RPMI8226 (cell line): ENCODE measurements around the gene L3MBTL2.
"Not testable (repeated sequence)": the region's sequence is repeated elsewhere in the genome, so short reads cannot be mapped to it uniquely, and the experiment has no call there.

Experiments used
- DNase-seq: peaks from one replicate; pipeline ENCODE4 v3.0.0-alpha.2; 2015

L3MBTL2 gene

DNA sequence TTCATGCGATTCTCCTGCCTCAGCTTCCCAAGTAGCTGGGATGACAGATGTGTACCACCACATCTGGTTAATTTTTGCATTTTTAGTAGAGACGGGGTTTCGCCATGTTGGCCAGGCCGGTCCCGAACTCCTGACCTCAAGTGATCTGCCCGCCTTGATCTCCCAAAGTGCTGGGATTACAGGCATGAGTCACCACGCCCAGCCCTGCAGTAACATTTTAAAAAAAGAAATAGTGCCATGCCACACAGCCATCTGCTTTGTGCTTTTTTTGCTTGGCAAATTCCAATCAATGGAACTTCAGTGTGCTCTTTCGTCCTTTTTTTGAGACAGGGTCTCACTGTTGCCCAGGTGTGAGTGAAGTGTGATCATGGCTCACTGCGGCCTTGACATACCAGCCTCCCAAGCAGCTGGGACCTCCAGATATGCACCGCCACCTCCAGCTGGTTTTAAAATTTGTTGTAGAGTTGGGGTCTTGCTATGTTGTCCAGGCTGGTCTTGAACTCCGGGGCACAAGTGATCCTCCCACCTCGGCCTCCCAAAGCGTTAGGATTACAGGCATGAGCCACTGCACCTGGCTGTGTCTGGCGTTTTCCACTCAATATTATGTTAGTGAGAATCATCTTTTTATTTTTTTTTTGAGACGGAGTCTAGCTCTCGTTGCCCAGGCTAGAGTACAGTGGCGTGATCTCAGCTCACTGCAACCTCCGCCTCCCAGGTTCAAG is 37.4 kb downstream of the L3MBTL2 start:
- no peak for DNase-seq

DNA sequence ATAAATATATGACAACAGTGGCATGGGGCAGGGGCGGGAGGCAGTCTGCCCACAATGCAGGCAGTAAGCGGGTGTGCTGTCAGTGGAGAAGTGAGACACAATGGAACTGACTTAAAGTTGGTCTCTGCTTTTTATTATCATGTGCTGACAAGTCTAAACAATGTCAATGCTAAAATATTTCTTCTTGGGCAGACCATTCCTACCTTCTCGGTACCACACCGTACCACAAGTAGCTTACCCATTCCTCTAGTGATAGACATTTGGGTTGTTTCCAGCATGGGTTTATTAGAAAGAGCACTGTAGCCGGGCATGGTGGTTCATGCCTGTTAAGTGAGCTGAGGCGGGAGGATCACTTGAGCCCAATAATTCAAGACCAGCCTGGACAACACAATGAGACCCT is 38.2 kb downstream of the L3MBTL2 start:
- DNase-seq, result no peak

DNA sequence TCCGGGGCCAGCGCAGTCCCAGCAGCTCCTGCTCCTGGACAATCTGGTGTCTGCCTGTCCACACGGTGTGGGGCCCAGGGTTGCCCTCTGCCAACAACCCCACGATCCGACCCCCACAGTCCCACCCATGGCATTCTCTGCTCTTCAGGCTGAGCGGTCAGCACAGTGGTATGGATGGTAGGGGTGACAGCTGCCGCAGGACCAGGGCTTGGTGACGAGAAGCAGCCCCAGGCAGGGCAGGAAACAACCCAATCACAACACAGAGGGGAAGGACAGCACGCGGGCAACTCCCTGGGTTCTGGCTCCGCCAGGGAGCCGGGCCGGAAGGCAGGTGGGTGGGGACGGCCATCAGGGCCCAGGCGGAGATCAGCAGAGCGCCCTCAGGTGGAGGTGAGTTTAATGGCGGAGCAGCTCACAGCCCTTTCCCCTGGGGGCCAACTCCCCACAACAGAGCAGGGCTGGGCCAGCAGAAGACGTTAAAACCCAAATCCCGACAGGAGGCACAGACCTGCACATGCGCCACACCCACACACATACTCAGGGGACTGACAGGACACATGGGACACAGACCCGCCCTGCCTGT is 40.9 kb downstream of the L3MBTL2 start:
- no peak for DNase-seq

DNA sequence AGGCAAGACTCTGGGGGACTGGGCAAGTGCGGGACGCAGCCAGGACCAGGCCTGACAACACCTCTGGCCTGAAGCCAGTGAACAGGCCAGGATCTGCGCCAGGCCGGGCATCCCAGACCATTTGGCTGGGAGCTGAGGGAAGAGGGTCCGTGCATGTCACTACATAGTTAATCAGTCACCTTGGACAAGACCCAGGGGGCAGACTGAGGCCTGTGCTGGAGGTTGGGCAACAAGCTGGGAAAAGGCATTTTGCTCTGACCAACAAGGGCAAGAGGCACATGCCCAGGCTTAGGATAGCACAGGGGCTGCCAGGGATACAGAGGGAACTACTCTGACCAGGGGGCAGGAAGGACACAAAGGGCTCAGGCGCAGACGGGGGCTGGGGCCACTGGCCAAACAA is 42.6 kb downstream of the L3MBTL2 start:
- DNase-seq, result no peak

DNA sequence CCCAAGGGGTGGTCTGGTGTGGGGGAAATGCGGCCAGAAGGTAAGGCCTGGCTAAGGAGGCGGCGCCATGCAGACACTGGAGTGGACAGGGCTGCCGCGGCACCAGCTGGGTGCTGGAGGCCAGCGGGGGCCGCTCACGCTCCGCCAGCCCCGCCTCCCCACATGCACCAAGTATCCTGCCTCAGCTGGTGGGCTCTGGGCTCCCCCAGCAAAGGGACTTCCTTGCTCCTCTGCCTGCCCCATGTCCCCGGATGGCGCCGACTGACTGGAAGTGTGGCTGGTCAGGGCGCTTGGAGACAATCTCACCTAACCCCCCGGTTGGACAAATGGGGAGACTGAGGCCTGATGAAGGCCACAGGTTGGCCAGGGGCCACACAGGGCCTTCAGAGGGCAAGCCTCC is 43.2 kb downstream of the L3MBTL2 start:
- no peak for DNase-seq

DNA sequence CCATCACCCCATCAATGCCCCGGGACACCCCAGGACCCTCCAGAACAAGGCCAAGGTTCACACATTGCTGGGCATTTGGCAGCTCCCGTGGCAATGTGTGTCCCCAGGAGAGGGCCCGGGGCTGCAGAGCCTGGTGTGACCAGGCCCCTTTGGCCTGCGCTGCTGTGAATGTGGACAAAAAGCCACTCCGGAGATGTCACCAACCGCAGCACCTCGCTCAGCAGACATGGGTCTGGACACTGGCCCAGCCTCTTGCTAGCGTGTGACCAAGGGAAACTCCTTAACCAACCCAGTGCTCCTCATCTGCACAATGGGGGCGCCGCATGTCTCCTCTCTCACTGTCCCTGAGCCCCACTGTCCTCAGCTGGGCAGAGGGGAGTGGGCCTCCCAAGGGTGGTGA is 43.6 kb downstream of the L3MBTL2 start:
- DNase-seq, result no peak

DNA sequence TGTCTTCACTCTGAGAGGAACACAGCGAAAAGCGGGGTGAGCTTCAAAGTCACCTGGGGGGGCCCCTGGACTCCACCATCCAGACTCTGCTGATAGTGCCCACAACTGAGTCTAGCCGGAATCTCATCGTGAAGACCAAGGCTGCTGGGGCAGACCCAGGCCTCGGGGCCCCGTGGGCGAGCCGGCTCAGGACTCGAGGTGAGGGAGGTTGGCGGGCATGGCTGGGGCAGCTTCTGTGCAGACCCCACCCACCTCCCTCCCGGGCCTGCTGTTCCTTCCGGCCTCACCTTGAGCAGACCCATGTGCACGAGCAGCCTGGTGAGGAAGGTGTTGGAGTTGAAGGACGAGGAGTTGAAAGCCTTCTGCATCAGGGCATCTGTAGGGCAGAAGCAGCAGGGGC is 44.3 kb downstream of the L3MBTL2 start:
- no peak for DNase-seq

DNA sequence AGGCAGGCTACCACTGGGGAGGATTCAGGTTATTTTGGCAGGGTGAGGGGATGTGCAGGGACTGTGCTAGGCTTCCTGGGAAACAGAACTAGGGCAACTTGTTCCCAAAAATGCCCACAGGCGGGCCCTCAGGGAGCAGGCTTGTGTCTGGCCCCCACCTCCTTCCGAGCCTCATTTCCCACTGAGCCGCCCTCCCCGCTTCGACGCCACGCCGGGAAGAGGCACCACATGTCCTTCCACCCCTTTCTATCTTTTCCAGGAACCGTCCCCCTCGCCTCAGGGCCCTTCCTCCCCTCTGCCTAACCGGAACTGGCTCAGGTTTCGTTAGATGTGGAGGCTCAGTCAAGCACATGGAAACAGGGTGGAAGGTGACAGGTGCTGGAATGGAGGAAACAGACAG is 45.0 kb downstream of the L3MBTL2 start:
- no peak for DNase-seq

DNA sequence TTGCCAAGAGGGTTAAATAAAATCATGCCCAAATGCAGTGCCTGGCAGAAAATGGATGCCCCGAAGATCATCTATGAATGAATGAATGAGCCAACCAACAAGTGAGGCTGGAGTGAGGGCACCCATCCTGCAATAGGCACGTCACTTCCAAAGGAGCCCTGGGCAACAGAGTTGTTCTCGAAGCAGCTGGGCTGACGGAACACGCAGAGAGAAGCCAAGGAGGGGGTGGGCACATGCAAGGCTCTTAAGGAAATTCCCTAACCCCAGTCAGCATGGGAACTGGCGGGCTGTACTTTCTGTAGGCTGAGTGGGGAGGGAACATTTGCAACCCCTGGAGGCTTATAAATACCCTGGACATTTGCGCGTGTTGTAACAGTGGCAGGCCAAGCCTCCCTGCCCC is 47.3 kb downstream of the L3MBTL2 start:
- no peak for DNase-seq

DNA sequence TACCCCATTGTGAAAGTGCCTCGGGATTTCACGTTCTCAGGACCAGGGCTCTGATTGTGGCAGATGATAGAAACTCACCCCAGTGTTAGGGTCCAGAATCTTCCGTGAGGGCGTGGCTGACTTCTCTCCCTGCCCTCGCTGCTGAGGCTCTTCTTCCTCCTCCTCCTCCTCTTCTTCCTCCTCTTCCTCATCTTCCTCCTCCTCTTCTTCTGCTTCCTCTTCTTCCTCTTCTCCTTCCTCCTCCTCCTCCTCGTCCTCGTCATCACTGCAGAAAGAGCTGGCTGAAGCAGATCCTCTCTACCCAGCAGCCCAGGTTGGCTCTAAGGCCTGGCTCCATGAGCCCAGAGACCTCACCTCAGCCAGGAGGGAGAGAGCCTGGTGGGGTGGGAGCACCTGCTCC is 49.1 kb downstream of the L3MBTL2 start:
- DNase-seq, result no peak

DNA sequence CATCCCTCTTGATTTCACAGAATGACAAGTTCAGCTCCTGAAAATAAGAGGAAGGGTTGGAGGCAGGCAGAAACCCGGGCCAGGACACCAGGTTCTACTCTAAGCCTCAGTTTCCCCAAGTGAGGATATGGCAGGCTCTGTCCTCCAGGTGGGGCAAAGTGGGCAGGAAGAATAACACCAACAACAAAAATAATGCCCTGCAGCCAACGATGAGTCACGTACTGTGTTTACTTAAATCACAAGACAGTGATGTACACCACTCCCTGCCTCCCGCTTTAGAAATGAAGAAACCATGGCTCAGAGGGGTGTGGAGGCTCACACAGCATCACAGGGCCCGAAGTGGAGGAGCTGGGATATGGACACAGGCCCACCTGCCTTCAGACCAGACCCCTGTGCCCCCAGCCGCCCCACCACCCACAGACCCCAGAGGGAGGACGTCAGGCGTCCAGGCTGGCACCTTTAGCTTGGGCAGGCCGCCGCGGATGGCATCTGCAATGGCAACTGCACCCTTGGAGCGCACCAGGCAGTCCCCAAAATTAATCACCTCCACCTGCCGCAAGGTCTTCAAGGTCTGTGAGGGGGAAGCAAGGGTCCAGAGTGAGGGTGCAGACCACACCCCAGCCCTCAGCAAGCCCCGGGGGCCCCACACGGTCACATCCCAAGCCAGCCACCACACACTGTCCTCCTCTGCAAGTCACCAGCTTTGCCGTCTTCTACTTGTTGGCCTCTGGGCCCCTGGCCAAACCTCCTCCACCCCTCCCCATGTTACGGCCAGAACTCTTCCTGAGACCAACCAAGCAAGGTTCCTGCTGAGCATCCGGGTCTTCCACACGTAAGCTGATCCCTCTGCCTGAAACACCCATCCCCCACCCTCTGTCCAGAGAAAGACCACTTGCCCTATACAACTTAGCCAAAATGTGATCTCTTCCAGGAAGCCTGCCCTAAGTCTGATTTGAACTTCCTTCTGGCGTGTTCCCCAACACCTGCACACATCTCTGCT is 51.4 kb downstream of the L3MBTL2 start:
- no peak for DNase-seq

DNA sequence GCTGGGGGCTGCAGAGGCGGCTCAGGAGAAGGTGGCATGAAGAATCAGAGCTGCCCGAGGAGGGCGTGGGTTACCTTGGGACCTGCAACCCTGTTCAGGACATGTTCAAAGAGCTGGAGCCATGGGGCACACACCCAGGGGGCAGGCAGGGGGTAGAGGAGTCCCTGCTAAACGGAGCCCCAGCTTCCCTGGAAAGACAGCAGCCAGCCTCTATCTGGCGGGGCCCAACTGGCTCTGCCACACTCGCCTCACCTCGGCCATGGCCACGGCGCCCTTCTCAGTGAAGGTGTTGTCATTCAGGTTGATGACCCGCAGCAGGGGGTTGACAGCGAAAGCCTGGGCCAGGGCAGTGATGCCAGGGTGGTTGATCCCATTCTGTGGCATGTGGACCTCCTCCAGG is 52.6 kb downstream of the L3MBTL2 start:
- DNase-seq, result no peak

DNA sequence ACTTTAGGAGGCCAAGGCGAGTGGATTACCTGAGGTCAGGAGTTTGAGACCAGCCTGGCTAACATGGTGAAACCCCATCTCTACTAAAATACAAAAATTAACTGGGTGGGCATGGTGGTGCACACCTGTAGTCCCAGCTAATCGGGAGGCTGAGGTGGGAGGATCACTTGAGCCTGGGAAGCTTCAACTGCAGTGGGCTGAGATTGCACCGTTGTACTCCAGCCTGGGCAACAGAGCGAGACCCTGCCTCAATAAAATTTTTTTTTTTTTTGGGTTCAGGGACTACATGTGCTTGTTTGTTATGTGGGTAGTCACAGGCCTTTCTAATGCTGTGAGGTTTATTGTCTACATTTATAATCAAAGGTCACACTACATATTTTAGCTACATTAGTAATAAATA is 54.6 kb downstream of the L3MBTL2 start:
- not testable (repeated sequence) for DNase-seq

DNA sequence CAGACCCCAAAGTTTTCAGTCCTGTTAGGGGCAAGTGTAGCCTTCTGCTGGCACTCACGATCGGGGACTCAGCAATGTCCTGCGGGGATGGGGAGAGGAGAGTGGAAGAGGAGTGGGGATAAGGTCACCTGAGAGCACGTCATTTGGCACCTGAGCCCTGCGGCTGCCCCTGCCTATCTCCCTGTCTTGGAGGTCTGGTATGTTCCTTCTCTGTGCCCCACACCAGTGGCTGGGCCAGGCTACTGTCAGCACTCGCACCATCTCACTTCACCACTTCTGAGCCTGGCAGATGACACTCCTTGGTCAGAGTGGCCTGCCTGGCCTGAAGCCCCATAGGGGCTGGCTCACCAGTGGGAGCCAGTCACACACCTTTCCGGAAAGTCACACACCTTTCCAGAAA is 55.8 kb downstream of the L3MBTL2 start:
- DNase-seq, result no peak

DNA sequence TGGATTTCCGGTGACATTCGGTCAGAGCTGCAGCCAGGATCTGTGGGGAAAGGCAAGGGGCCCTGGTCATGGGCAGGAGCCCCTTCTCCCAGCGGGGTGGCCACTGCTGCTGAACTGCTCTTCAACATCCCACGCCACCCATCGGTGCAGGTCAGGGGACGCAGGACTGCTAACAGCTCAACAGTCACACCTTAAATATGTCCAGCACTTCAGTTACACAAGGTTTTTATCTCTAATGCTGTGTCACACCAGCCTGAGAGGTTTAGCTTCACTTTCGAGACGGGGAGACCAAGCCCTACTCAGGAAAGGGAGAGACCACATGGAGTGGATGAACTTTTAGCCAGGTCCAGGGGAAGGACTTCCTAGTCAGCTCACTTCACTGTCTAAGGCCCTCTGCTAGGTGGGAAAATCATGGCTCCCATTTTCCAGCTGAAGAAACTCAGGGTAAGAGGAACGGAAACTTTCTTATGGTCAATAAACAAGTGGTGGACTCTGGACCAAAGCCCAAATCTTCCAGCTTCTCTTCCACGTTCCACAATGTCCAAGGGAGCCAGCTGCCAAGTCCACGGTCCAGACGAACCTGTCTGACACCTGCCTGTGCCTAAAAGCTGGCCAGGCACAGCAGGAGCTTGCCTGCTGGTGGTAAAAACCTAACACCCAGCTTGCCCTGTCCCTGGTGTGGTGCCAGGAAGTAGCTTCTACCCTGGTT is 56.6 kb downstream of the L3MBTL2 start:
- no peak for DNase-seq

DNA sequence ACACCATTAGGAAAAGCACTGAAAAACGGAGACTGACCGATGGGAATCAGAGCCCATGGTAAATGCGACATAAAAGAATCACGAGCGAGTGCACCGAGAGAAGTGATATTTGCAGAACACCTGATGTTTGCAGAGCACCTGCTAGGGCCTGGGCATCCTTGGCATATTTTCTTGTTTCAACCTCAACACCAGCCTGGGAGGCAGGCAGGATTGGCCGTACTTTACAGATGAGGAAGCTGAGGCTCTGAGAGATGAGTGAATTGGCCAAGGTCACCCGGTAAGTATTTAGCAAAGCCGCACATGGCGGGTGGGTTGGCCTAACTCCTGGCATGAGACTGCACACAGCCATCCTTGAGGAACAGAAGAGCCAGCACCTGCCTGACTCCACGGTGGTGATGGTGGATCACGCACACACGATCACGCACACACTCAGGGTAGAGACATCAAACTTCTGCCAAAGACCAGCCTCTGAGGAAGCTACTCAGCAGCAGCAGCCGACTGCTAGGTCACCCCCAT is 57.2 kb downstream of the L3MBTL2 start:
- no peak for DNase-seq

DNA sequence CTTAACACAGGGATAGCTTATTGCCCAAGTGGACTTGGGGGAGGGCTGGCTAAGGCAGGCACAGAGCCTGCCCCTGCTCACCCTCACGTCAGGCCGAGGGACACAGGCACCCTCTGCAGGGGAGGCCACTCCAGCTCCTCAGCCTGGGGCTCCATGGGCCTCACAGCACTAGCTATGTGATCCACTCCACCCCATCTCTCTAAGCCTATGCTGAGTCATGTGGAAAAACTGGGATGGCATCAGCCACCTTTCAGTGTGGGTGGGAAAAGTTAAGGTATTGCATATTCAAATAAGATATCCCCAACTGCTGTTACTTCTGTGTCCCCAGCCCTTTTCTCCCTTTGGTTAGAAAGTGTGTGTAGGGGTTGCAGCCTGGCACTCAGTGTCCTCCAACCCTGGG is 58.6 kb downstream of the L3MBTL2 start:
- DNase-seq, result no peak

DNA sequence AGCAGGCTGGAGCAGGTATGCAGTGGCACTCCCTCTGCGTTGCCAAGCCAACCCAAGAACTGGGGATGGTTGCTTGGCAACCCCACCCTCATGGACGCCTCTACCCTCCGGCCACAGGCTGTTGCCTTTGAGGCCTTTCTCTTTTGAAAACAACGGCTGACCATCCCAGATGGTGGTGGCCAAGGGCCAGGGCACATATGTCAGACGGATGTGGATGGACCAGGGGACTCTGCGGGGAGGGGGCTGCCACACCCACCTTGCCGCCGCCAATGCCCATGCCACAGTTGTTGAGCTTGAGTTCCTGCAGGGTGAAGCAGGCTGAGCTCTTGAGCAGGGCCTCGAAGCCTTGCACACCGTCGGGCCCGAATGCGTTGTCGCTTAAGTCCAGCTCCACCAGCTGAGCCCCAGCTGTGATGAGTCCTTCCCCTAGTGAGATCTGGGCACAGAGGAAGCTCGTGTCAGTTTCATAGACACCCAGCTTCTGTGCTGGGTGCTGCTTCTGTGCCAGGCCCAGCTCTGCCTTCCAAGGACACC is 59.4 kb downstream of the L3MBTL2 start:
- no peak for DNase-seq

DNA sequence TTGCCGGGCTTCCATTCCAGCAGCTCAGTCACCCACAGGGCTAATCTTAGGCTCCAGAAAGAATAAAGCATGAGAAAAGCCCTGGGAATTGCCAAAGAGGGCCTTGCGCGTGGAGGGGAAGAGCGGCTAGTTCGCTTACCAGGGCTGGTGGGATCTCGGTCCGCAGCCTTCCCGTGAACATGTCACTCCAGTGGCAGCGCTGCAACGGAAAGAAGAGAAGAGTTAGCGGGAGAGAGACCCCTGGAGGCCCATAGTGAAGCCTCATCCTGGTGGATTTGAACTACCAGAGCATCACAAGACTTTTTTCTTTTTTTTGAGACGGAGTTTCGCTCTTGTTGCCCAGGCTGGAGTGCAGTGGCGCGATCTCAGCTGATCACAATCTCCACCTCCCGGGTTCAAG is 62.8 kb downstream of the L3MBTL2 start:
- no peak for DNase-seq

DNA sequence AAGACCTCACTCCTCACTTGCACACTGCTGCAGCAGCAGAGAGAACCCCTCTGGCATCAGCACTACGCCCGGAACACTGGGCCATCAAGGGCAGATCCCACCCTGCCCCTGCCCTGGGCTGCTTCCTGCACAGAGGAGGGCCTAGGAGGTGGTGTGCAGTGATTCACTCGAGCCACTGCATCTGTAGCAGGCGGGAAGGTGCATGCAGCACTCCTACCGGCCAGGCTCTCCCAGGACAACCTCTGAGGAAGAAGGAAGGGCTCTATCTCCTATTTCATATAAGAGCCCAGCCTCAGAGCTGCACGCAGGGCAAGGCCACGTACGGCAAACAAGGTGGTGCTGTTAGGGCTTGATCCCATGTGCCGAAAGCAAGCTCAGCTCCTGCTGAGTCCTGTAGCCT is 66.7 kb downstream of the L3MBTL2 start:
- no peak for DNase-seq

DNA sequence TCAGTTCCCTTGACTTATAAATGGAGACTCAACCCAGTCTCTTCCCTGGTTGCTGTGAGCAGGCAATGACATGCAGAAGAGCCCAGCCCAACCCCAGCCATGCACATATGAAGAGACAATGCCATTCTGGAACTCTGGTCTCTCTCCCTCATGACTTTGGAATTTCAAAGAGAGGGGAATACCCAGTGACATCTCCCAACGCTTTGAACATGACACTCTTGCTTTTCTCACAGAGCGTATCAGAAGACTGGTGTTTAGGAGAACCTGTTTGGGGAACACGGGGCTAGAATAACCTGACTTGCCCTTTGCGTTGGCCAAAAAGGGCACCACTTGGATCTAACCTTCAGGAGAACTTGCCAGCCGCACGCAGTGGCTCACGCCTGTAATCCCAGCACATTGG is 68.0 kb downstream of the L3MBTL2 start:
- no peak for DNase-seq

DNA sequence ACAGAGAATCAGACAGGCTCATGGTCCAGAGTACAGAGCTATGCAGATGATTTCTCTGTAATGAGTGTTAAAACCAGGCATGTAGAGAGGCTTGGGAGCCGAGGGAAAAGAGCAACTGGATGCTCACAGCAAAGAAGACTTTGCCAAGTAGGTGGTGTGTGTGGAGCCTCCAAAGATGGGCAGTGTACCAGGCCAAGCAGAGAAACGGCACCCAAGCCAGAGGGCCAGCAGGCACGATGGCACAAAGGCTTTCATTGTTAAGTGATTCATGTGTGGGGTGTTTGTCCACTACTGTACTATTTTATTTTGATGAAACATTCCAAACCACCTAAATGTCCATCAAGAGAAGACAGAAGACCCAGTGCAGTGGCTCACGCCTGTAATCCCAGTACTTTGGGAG is 69.7 kb downstream of the L3MBTL2 start:
- DNase-seq, result no peak

DNA sequence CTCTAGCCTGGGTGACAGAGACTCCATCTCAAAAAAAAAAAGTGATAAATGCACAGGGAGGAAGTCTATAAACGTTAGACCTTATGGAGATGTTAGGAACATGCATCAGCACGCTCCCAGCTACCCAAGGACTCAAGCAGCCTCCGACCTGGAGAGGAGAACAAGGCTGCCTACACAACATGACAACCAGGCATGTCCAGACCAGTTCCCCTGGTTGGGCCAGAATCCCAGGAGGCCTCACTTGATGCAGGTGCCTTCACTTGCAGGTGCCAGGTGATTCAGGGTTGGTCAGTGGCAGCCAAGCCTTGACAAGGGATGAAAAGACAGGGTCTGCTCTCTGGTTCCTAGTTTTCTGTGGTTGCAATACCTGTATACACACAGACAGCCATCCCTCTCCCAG is 75.0 kb downstream of the L3MBTL2 start:
- no peak for DNase-seq
